HEK293T (cell line): ENCODE data around the gene GAB3.
"Not testable (repeated sequence)": the region's sequence is repeated elsewhere in the genome, so short reads cannot be mapped to it uniquely, and the experiment has no call there.

ENCODE experiments used
- CTCF ChIA-PET: fragments of 350-600 bp; formaldehyde crosslinking; extraction: SDS; loops from one replicate; lab custom pipeline; 2021; ENCODE audit warnings: antibody characterized with exemption, inconsistent platforms; lab: Yijun Ruan, JAX
- POLR2A ChIA-PET: fragments of 350-600 bp; formaldehyde crosslinking; extraction: SDS; loops from one replicate; lab custom pipeline; 2020; ENCODE audit warnings: antibody characterized with exemption, inconsistent platforms; lab: Yijun Ruan, JAX
- DNase-seq: peaks from one replicate; pipeline ENCODE4 v3.0.0; 2012; ENCODE audit warnings: mixed read lengths; ENCODE audit errors: extremely low spot score
- ARNT ChIP-seq: fragments of 450-650 bp; IDR thresholded peaks from 2 replicates; pipeline ENCODE4 v1.6.1; 2017; ENCODE audit warnings: mild to moderate bottlenecking
- BHLHE40 ChIP-seq: fragments of 450-650 bp; IDR thresholded peaks from 2 replicates; pipeline ENCODE4 v1.6.1; 2016; ENCODE audit warnings: mild to moderate bottlenecking, moderate library complexity, borderline replicate concordance
- CTBP1 ChIP-seq: fragments of 450-650 bp; IDR thresholded peaks from 2 replicates; pipeline ENCODE4 v1.6.1; 2016; ENCODE audit warnings: borderline replicate concordance
- ELF4 ChIP-seq: fragments of 450-650 bp; IDR thresholded peaks from 2 replicates; pipeline ENCODE4 v1.6.1; 2017; ENCODE audit warnings: antibody characterized with exemption
- FOXA1 ChIP-seq: fragments of 450-650 bp; IDR thresholded peaks from 2 replicates; pipeline ENCODE4 v1.6.1; 2016; ENCODE audit warnings: mild to moderate bottlenecking
- FOXK2 ChIP-seq: fragments of 450-650 bp; IDR thresholded peaks from 2 replicates; pipeline ENCODE4 v1.6.1; 2016; ENCODE audit warnings: mild to moderate bottlenecking
- FOXM1 ChIP-seq: fragments of 450-650 bp; IDR thresholded peaks from 2 replicates; pipeline ENCODE4 v1.6.1; 2017; ENCODE audit warnings: mild to moderate bottlenecking, borderline replicate concordance
- HDGF ChIP-seq: fragments of 450-650 bp; IDR thresholded peaks from 2 replicates; pipeline ENCODE4 v1.6.1; 2017; ENCODE audit warnings: antibody characterized with exemption, borderline replicate concordance
- L3MBTL2 ChIP-seq: fragments of 450-650 bp; conservative IDR thresholded peaks from 2 replicates; pipeline ENCODE4 v1.6.1; 2016; ENCODE audit warnings: mild to moderate bottlenecking
- LEF1 ChIP-seq: fragments of 450-650 bp; IDR thresholded peaks from 2 replicates; pipeline ENCODE4 v1.6.1; 2017; ENCODE audit warnings: mild to moderate bottlenecking, borderline replicate concordance
- NFRKB ChIP-seq: fragments of 450-650 bp; IDR thresholded peaks from 2 replicates; pipeline ENCODE4 v1.6.1; 2016; ENCODE audit warnings: mild to moderate bottlenecking, moderate library complexity
- PKNOX1 ChIP-seq: fragments of 450-650 bp; IDR thresholded peaks from 2 replicates; pipeline ENCODE4 v1.6.1; 2016
- SP1 ChIP-seq: fragments of 450-650 bp; IDR thresholded peaks from 2 replicates; pipeline ENCODE4 v1.6.1; 2017
- SUZ12 ChIP-seq: fragments of 450-650 bp; IDR thresholded peaks from 2 replicates; pipeline ENCODE4 v1.6.1; 2016; ENCODE audit warnings: mild to moderate bottlenecking
- TARDBP ChIP-seq: fragments of 450-650 bp; IDR thresholded peaks from 2 replicates; pipeline ENCODE4 v1.6.1; 2016
- ZNF384 ChIP-seq: fragments of 450-650 bp; IDR thresholded peaks from 2 replicates; pipeline ENCODE4 v1.6.1; 2016

GAB3 gene

GRCh38 chrX:154655346-154655745, 95.5 kb downstream of the GAB3 start:
- ChIA-PET CTCF (no interaction called here), POLR2A (no interaction called here)

GRCh38 chrX:154654925-154655324, 96.0 kb downstream of the GAB3 start:
- CTCF ChIA-PET = no interaction called here
- POLR2A ChIA-PET = no interaction called here
- TF ChIP-seq CTBP1 = no peak
- no peak for TF ChIP-seq LEF1
- TF ChIP-seq L3MBTL2 = no peak
- TF ChIP-seq ZNF384 = no peak
- TF ChIP-seq ARNT = no peak
- no peak for TF ChIP-seq BHLHE40
- no peak for TF ChIP-seq FOXA1
- TF ChIP-seq TARDBP = no peak
- no peak for TF ChIP-seq PKNOX1
- no peak for TF ChIP-seq FOXK2
- TF ChIP-seq SUZ12 = no peak
- TF ChIP-seq NFRKB = no peak
- no peak for TF ChIP-seq FOXM1
- no peak for TF ChIP-seq HDGF
- TF ChIP-seq SP1 = no peak
- no peak for DNase-seq

More at GRCh38 chrX:154655346-154655745, 95.5 kb downstream of the GAB3 start:
- no peak for DNase-seq
- no peak for TF ChIP-seq ZNF384
- TF ChIP-seq BHLHE40 = no peak
- TF ChIP-seq TARDBP = no peak
- no peak for TF ChIP-seq SP1
- TF ChIP-seq SUZ12 = no peak
- TF ChIP-seq FOXM1 = no peak
- no peak for TF ChIP-seq PKNOX1
- no peak for TF ChIP-seq ELF4
- no peak for TF ChIP-seq L3MBTL2
- TF ChIP-seq CTBP1 = no peak
- TF ChIP-seq ARNT = no peak
- no peak for TF ChIP-seq FOXA1
- TF ChIP-seq FOXK2 = no peak
- TF ChIP-seq HDGF = no peak
- no peak for TF ChIP-seq LEF1
- no peak for TF ChIP-seq NFRKB

- CTCF ChIA-PET = no interaction called here
- TF ChIP-seq TARDBP (no peak), SP1 (no peak), LEF1 (no peak), BHLHE40 (no peak), FOXA1 (no peak), HDGF (no peak), ELF4 (no peak), ARNT (no peak), PKNOX1 (no peak), CTBP1 (no peak), SUZ12 (no peak), ZNF384 (no peak), NFRKB (no peak), FOXK2 (no peak), FOXM1 (no peak), L3MBTL2 (no peak)
- no peak for DNase-seq
- POLR2A ChIA-PET = no interaction called here
Observed at GRCh38 chrX:154654372-154654771, 96.5 kb downstream of the GAB3 start.

- CTCF ChIA-PET, DNase-seq, POLR2A ChIA-PET: not testable (repeated sequence)
Observed at GRCh38 chrX:154653413-154653812, 97.5 kb downstream of the GAB3 start, which contains the start of gene CTAG2. CTAG2 (minus strand) TSS chrX:154653579; CDS start chrX:154653515, 64 bp downstream.

GRCh38 chrX:154653048-154653401, 97.9 kb downstream of the GAB3 start:
- no peak for DNase-seq
- POLR2A ChIA-PET = no interaction called here
- CTCF ChIA-PET = no interaction called here
- TF ChIP-seq CTBP1 = no peak
- TF ChIP-seq TARDBP = no peak
- TF ChIP-seq ELF4 = no peak
- no peak for TF ChIP-seq BHLHE40
- TF ChIP-seq SUZ12 = no peak
- no peak for TF ChIP-seq HDGF
- no peak for TF ChIP-seq LEF1
- TF ChIP-seq FOXK2 = no peak

GRCh38 chrX:154652311-154653047, 98.4 kb downstream of the GAB3 start:
- no peak for DNase-seq
- ChIA-PET POLR2A (no interaction called here), CTCF (no interaction called here)
- TF ChIP-seq CTBP1 (no peak), FOXM1 (no peak), SP1 (no peak), ZNF384 (no peak), LEF1 (no peak), ARNT (no peak), BHLHE40 (no peak), L3MBTL2 (no peak), ELF4 (no peak), HDGF (no peak), TARDBP (no peak), PKNOX1 (no peak), FOXA1 (no peak)
